IMR-90 (cell line): ENCODE measurements around the gene C6orf120. TPM values are rescaled to one million over a fixed set of nuclear protein-coding genes. Genes with fewer than 3 reads are reported as not detected.

Experiments
- ATAC-seq: fragments of 200-7000 bp; cut with Tn5 transposase; 2 replicates; pipeline ENCODE4 v1.9.1; 2020; ENCODE audit warnings: low read depth, mild to moderate bottlenecking, moderate library complexity
- BruUV-seq: library from RNA; stranded (reverse); fragments of 400-500 nt; replicated peaks from 2 replicates; lab custom pipeline; 2021; lab: Mats Ljungman, UMichigan
- CTCF ChIA-PET: fragments of 300-600 bp; formaldehyde crosslinking; extraction: SDS; loops from one replicate; lab custom pipeline; 2021; ENCODE audit warnings: antibody characterized with exemption; lab: Yijun Ruan, JAX
- POLR2A ChIA-PET: fragments of 300-600 bp; sonication (Branson Sonifier 250); formaldehyde crosslinking; loops from one replicate; lab custom pipeline; 2022; ENCODE audit warnings: antibody characterized with exemption; ENCODE audit not compliant: unreplicated experiment; lab: Charles Lee
- DNase-seq: peaks from one replicate; pipeline ENCODE4 v3.0.0; 2013
- H2AFZ ChIP-seq: replicated peaks from 2 replicates; pipeline ENCODE3; 2013; ENCODE audit warnings: low read length, mild to moderate bottlenecking; ENCODE audit not compliant: poor library complexity
- H2AK5ac ChIP-seq: 2 replicates; pipeline ENCODE4 v1.6.1; 2013; ENCODE audit warnings: low read depth, low read length, inconsistent platforms
- H2AK9ac ChIP-seq: replicated peaks from 2 replicates; pipeline ENCODE3; 2013; ENCODE audit warnings: mild to moderate bottlenecking, low read depth, low read length, moderate library complexity; ENCODE audit not compliant: poor library complexity
- H2BK120ac ChIP-seq: 2 replicates; pipeline ENCODE4 v1.6.1; 2013; ENCODE audit warnings: low read depth, low read length, inconsistent platforms
- H2BK15ac ChIP-seq: 3 replicates; pipeline ENCODE4 v1.6.1; 2013; ENCODE audit warnings: low read depth, low read length, inconsistent platforms
- H2BK20ac ChIP-seq: 2 replicates; pipeline ENCODE4 v1.6.1; 2013; ENCODE audit warnings: low read depth, mild to moderate bottlenecking, inconsistent platforms, low read length, moderate library complexity
- H2BK5ac ChIP-seq: 2 replicates; pipeline ENCODE4 v1.6.1; 2013; ENCODE audit warnings: mild to moderate bottlenecking, low read depth, low read length, inconsistent platforms; ENCODE audit not compliant: poor library complexity, severe bottlenecking
- H3K14ac ChIP-seq: replicated peaks from 2 replicates; pipeline ENCODE4 v1.6.1; 2013; ENCODE audit warnings: low read depth, low read length, inconsistent platforms
- H3K18ac ChIP-seq: 2 replicates; pipeline ENCODE4 v1.6.1; 2013; ENCODE audit warnings: low read depth, low read length, control low read depth
- H3K23ac ChIP-seq: 2 replicates; pipeline ENCODE4 v1.6.1; 2013; ENCODE audit warnings: low read depth, low read length, inconsistent platforms
- H3K27ac ChIP-seq: 2 replicates; pipeline ENCODE4 v1.5.1; 2013; ENCODE audit warnings: mild to moderate bottlenecking, control low read depth, low read length; ENCODE audit not compliant: insufficient read depth
- H3K27me3 ChIP-seq: 2 replicates; pipeline ENCODE4 v1.6.1; 2013; ENCODE audit warnings: low read length; ENCODE audit not compliant: control insufficient read depth, insufficient read depth
- H3K36me3 ChIP-seq: 2 replicates; pipeline ENCODE4 v1.6.1; 2013; ENCODE audit warnings: low read length, mixed read lengths; ENCODE audit not compliant: control insufficient read depth, insufficient read depth
- H3K4ac ChIP-seq: 2 replicates; pipeline ENCODE4 v1.6.1; 2013; ENCODE audit warnings: low read depth, low read length, inconsistent platforms
- H3K4me1 ChIP-seq: 2 replicates; pipeline ENCODE4 v1.6.1; 2013; ENCODE audit warnings: low read length, mixed read lengths; ENCODE audit not compliant: control insufficient read depth, insufficient read depth
- H3K4me2 ChIP-seq: 2 replicates; pipeline ENCODE4 v1.6.1; 2013; ENCODE audit warnings: low read depth, mild to moderate bottlenecking, control low read depth, low read length, moderate library complexity
- H3K4me3 ChIP-seq: 2 replicates; pipeline ENCODE4 v1.5.1; 2013; ENCODE audit warnings: low read depth, mild to moderate bottlenecking, control low read depth, low read length, moderate library complexity; ENCODE audit not compliant: insufficient read depth
- H3K56ac ChIP-seq: 2 replicates; pipeline ENCODE4 v1.6.1; 2013; ENCODE audit warnings: low read length, inconsistent platforms; ENCODE audit not compliant: insufficient read depth; ENCODE audit errors: extremely low read depth
- H3K79me1 ChIP-seq, 2 experiments: 2 replicates each; pipeline ENCODE4 v1.6.1; 2013; ENCODE audit warnings: low read length in 2 of 2, inconsistent platforms in 1 of 2, low read depth in 1 of 2
- H3K9ac ChIP-seq: 2 replicates; pipeline ENCODE4 v1.6.1; 2013; ENCODE audit warnings: low read depth, low read length, control low read depth
- H3K9me1 ChIP-seq: 2 replicates; pipeline ENCODE4 v1.6.1; 2013; ENCODE audit warnings: low read length, inconsistent platforms; ENCODE audit not compliant: insufficient read depth
- H3K9me3 ChIP-seq: 2 replicates; pipeline ENCODE4 v1.6.1; 2013; ENCODE audit warnings: low read length; ENCODE audit not compliant: control insufficient read depth, insufficient read depth
- H4K20me1 ChIP-seq: 2 replicates; pipeline ENCODE4 v1.6.1; 2013; ENCODE audit warnings: low read length, inconsistent platforms; ENCODE audit not compliant: insufficient read depth
- H4K5ac ChIP-seq: 2 replicates; pipeline ENCODE4 v1.6.1; 2013; ENCODE audit warnings: mild to moderate bottlenecking, low read depth, low read length, control low read depth
- H4K8ac ChIP-seq, 2 experiments: 2 replicates each; pipeline ENCODE4 v1.6.1; 2013; ENCODE audit warnings: low read depth in 2 of 2, low read length in 2 of 2, control low read depth in 1 of 2, inconsistent platforms in 1 of 2
- H4K91ac ChIP-seq: 2 replicates; pipeline ENCODE4 v1.6.1; 2013; ENCODE audit warnings: low read depth, low read length, inconsistent platforms; ENCODE audit not compliant: insufficient read depth
- MAFK ChIP-seq: IDR thresholded peaks from 2 replicates; pipeline ENCODE4 v1.6.1; 2012; ENCODE audit warnings: low read depth, low read length, improper control_type of control experiment
- WGBS, 2 experiments: methylation state at CpG; one replicate each; pipeline versions ENCODE4 v1.1.5 to v1.1.7; 2013; ENCODE audit warnings: missing lambda C conversion rate in 2 of 2; ENCODE audit not compliant: insufficient read length in 1 of 2; ENCODE audit errors: extremely low coverage in 2 of 2; 5-methylcytosine and 5-hydroxymethylcytosine counted together
- dilution Hi-C: fragments of 300-500 bp; cut with HindIII; formaldehyde crosslinking; loops from one replicate; pipeline ENCODE4 v1.14.3; 2018; ENCODE audit warnings: low sequenced_read_pairs; ENCODE audit not compliant: unreplicated experiment
- in situ Hi-C: fragments of 300-500 bp; cut with MboI; formaldehyde crosslinking; loops from 3 replicates; pipeline ENCODE4 v1.14.3; 2019; ENCODE audit warnings: low sequenced_read_pairs, inconsistent platforms, mixed read lengths
- intact Hi-C: fragments of 100-400 bp; cut with micrococcal nuclease; formaldehyde crosslinking; loops from 2 replicates; pipeline ENCODE4 v1.10.0; 2022
- polyA plus RNA-seq, 3 experiments: library from polyadenylated mRNA; depleted of rRNA; stranded (reverse); fragments of >200 nt; gene quantifications; 2 replicates each; pipeline ENCODE4 v1.2.3, GENCODE V29; 2012; ENCODE audit warnings: low replicate concordance in 1 of 3
- total RNA-seq: library from RNA; depleted of rRNA; stranded (reverse); fragments of >200 nt; gene quantifications from 2 replicates; pipeline ENCODE4 v1.2.3, GENCODE V29; 2012
- TF ChIP-seq, protein P1 (sequence below): fragments of 150-350 bp; IDR thresholded peaks from 2 replicates; pipeline ENCODE4 v1.6.1; 2017; ENCODE audit warnings: mild to moderate bottlenecking, antibody characterized with exemption, low read length, low read depth

The C6orf120 gene
- total and polyA plus RNA-seq, 2 of the 4 experiments (the other 2 are of a cell fraction), result 21.4 to 26.7 TPM

GRCh38 chr6:169710009-169710408, 8.1 kb downstream of the C6orf120 start:
- Histone ChIP-seq H4K91ac (no peak overlapping the region), H3K4ac (no peak overlapping the region), H4K8ac (no peak overlapping the region), H3K79me1 (peaks cover 8 to 10% of the 10 kb centered on the region in 2 experiments), H2BK15ac (no peak overlapping the region), H2BK120ac (no peak overlapping the region), H2AK5ac (no peak overlapping the region), H3K14ac (no peak overlapping the region), H2AFZ (no peak overlapping the region), H3K23ac (no peak overlapping the region), H3K27me3 (no peaks in the 10 kb centered on the region), H3K27ac (no peak overlapping the region), H3K56ac (no peak overlapping the region), H3K4me3 (no peak overlapping the region), H4K20me1 (0 out of 2 replicates have a peak, but pooled peaks cover 3% of the 10 kb centered on the region), H3K4me2 (no peak overlapping the region), H3K9me3 (no peaks in the 10 kb centered on the region), H3K36me3 (peaks cover 36% of the 10 kb centered on the region), H3K18ac (no peak overlapping the region), H3K9ac (no peak overlapping the region), H2AK9ac (no peak overlapping the region), H4K5ac (no peak overlapping the region), H2BK5ac (no peak overlapping the region), H3K4me1 (no peaks in the 10 kb centered on the region), H2BK20ac (no peak overlapping the region), H3K9me1 (0 out of 2 replicates have a peak, but pooled peaks cover 3% of the 10 kb centered on the region)
- DNase-seq (no peak), ATAC-seq (no peak)
- 0 out of 2 replicates have a peak, but pooled peaks have one; percentile 5 for TF ChIP-seq MAFK
- TF ChIP-seq, protein P1, sequence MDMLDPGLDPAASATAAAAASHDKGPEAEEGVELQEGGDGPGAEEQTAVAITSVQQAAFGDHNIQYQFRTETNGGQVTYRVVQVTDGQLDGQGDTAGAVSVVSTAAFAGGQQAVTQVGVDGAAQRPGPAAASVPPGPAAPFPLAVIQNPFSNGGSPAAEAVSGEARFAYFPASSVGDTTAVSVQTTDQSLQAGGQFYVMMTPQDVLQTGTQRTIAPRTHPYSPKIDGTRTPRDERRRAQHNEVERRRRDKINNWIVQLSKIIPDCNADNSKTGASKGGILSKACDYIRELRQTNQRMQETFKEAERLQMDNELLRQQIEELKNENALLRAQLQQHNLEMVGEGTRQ, result no peak
- in situ Hi-C loops (loop anchor here (10.0 kb wide), 1 partner anchor 825 kb away; no protein-coding TSS in a partner anchor), intact Hi-C loops (no loop called here), dilution Hi-C loops (no loop called here)
- ChIA-PET POLR2A (no interaction called here), CTCF (interaction anchor here (0.9 kb wide), 1 partner anchor 10 kb away, joined by 3 read pairs; no protein-coding TSS in a partner anchor)
- BruUV-seq, result no TSS peak
- no CpG with 5 or more reads among the region's 3 CpGs for WGBS, 2 experiments
